HCT116 (cell line): ENCODE measurements around the gene TACC3. TPM values are rescaled to one million over a fixed set of nuclear protein-coding genes. Genes with fewer than 3 reads are reported as not detected.

Experiments used
- ATAC-seq: fragments of 200-7000 bp; cut with Tn5 transposase; 2 replicates; pipeline ENCODE4 v1.9.1; 2020; ENCODE audit warnings: mild to moderate bottlenecking, moderate library complexity
- BruUV-seq: library from RNA; stranded (reverse); fragments of 400-500 nt; replicated peaks from 2 replicates; lab custom pipeline; 2021; lab: Mats Ljungman, UMichigan
- CTCF ChIA-PET: fragments of 300-600 bp; sonication (Branson Sonifier 250); formaldehyde crosslinking; loops from one replicate; lab custom pipeline; 2021; ENCODE audit warnings: antibody characterized with exemption; lab: Charles Lee
- POLR2A ChIA-PET: fragments of 300-600, 350-600 bp; sonication (Branson Sonifier 250); formaldehyde crosslinking; loops from one replicate; lab custom pipeline; 2021; ENCODE audit warnings: antibody characterized with exemption; lab: Charles Lee
- RAD21 ChIA-PET, 2 experiments: fragments of 300-600 bp; sonication (Branson Sonifier 250); formaldehyde crosslinking; loops; one replicate each; lab custom pipeline; 2023; ENCODE audit warnings: low total read pairs in 2 of 2; ENCODE audit not compliant: uncharacterized antibody in 2 of 2, unreplicated experiment in 2 of 2, low non-redundant PET in 1 of 2; lab: Charles Lee
- DNase-seq: peaks from one replicate; pipeline ENCODE4 v3.0.0-alpha.2; 2010; ENCODE audit warnings: low read depth, low spot score
- H2AFZ ChIP-seq: fragments of 200-600 bp; shearing (Covaris generic), sonication (generic); 2 replicates; pipeline ENCODE4 v1.6.1; 2017; ENCODE audit warnings: low read depth, mixed run types, mixed read lengths, antibody characterized with exemption, low read length; ENCODE audit not compliant: poor library complexity, severe bottlenecking
- H3K27ac ChIP-seq: 2 replicates; pipeline ENCODE4 v1.5.1; 2012; ENCODE audit warnings: low read depth, low read length
- H3K27me3 ChIP-seq: fragments of 200-600 bp; sonication (generic); 2 replicates; pipeline ENCODE4 v1.6.1; 2016; ENCODE audit warnings: mixed run types, low read length, mixed read lengths; ENCODE audit not compliant: insufficient read depth
- H3K36me3 ChIP-seq, 2 experiments: fragments of 200-500 bp in 1 of 2; fragments of 200-600 bp in 1 of 2; sonication (Bioruptor generic) in 1 of 2; sonication (generic) in 1 of 2; 2 replicates each; pipeline versions ENCODE4 v1.5.1 to v1.6.1; 2014 to 2016; ENCODE audit warnings: low read length in 2 of 2, inconsistent platforms in 1 of 2, mixed read lengths in 1 of 2, mixed run types in 1 of 2; ENCODE audit not compliant: insufficient read depth in 2 of 2, control insufficient read depth in 1 of 2
- H3K4me1 ChIP-seq, 2 experiments: fragments of 200-600 bp in 1 of 2; sonication (generic) in 1 of 2; 2 replicates each; pipeline versions ENCODE4 v1.5.1 to v1.6.1; 2012 to 2017; ENCODE audit warnings: low read length in 2 of 2, inconsistent platforms in 1 of 2, mild to moderate bottlenecking in 1 of 2, mixed read lengths in 1 of 2, mixed run types in 1 of 2, moderate library complexity in 1 of 2; ENCODE audit not compliant: insufficient read depth in 2 of 2, control insufficient read depth in 1 of 2
- H3K4me2 ChIP-seq: fragments of 200-600 bp; sonication (generic); 2 replicates; pipeline ENCODE4 v1.6.1; 2017; ENCODE audit warnings: mixed run types, low read length, mixed read lengths
- H3K4me3 ChIP-seq, 2 experiments: fragments of 200-600 bp in 1 of 2; sonication (generic) in 1 of 2; replicated peaks in 1 of 2; 2 replicates each; pipeline ENCODE4 v1.5.1; 2011 to 2016; ENCODE audit warnings: low read length in 2 of 2, control low read depth in 1 of 2, low read depth in 1 of 2, mild to moderate bottlenecking in 1 of 2, mixed read lengths in 1 of 2, mixed run types in 1 of 2
- H3K79me2 ChIP-seq: fragments of 200-600 bp; sonication (generic); 2 replicates; pipeline ENCODE4 v1.6.1; 2017; ENCODE audit warnings: mild to moderate bottlenecking, mixed run types, low read length, moderate library complexity, mixed read lengths; ENCODE audit not compliant: insufficient read depth
- H3K9ac ChIP-seq: fragments of 200-600 bp; sonication (generic); 2 replicates; pipeline ENCODE4 v1.6.1; 2016; ENCODE audit warnings: low read length, mixed read lengths
- H3K9me2 ChIP-seq: fragments of 200-600 bp; sonication (generic), shearing (Covaris generic); 2 replicates; pipeline ENCODE4 v1.6.1; 2017; ENCODE audit warnings: mixed run types, mild to moderate bottlenecking, moderate library complexity; ENCODE audit not compliant: insufficient read depth
- H3K9me3 ChIP-seq, 2 experiments: fragments of 200-500 bp in 1 of 2; fragments of 200-600 bp in 1 of 2; sonication (Bioruptor generic) in 1 of 2; sonication (generic) in 1 of 2; 2 replicates each; pipeline ENCODE4 v1.6.1; 2014 to 2017; ENCODE audit warnings: low read length in 2 of 2, mixed read lengths in 2 of 2, inconsistent platforms in 1 of 2, low read depth in 1 of 2, mild to moderate bottlenecking in 1 of 2, mixed run types in 1 of 2, moderate library complexity in 1 of 2; ENCODE audit not compliant: control insufficient read depth in 1 of 2, insufficient read depth in 1 of 2
- H4K20me1 ChIP-seq: fragments of 200-600 bp; sonication (generic), shearing (Covaris generic); 2 replicates; pipeline ENCODE4 v1.6.1; 2017; ENCODE audit warnings: mixed run types, mild to moderate bottlenecking, moderate library complexity; ENCODE audit not compliant: insufficient read depth
- CBX3 ChIP-seq: IDR thresholded peaks from 2 replicates; pipeline ENCODE4 v1.6.1; 2012; ENCODE audit warnings: low read depth
- EZH2 ChIP-seq: fragments of 200-600 bp; sonication (generic); IDR thresholded peaks from 2 replicates; pipeline ENCODE4 v1.6.1; 2017; ENCODE audit warnings: antibody characterized with exemption, mixed run types
- POLR2AphosphoS5 ChIP-seq: IDR thresholded peaks from 2 replicates; pipeline ENCODE4 v1.6.1; 2011; ENCODE audit warnings: mild to moderate bottlenecking, low read depth, low read length, moderate library complexity
- RAD21 ChIP-seq: IDR thresholded peaks from 2 replicates; pipeline ENCODE4 v1.6.1; 2012; ENCODE audit warnings: low read depth, mild to moderate bottlenecking
- SIN3A ChIP-seq: IDR thresholded peaks from 2 replicates; pipeline ENCODE4 v1.6.1; 2012; ENCODE audit warnings: low read depth
- SP1 ChIP-seq: IDR thresholded peaks from 2 replicates; pipeline ENCODE4 v1.6.1; 2012; ENCODE audit warnings: low read depth
- TCF7L2 ChIP-seq: IDR thresholded peaks from 2 replicates; pipeline ENCODE4 v1.7.0; 2011; ENCODE audit warnings: borderline replicate concordance, inconsistent platforms; ENCODE audit not compliant: insufficient read depth, insufficient read length; ENCODE audit errors: extremely low read depth
- ZFX ChIP-seq: fragments of 450-650 bp; IDR thresholded peaks from 2 replicates; pipeline ENCODE4 v1.6.1; 2017
- ZNF274 ChIP-seq: fragments of 200-500 bp; sonication (Bioruptor generic); IDR thresholded peaks from 2 replicates; pipeline ENCODE4 v1.6.1; 2014; ENCODE audit warnings: mild to moderate bottlenecking, low read depth, low read length, inconsistent platforms
- intact Hi-C: fragments of 100-400 bp; cut with micrococcal nuclease; formaldehyde crosslinking; loops from 2 replicates; pipeline ENCODE4 v1.10.0; 2022
- total RNA-seq: library from RNA; stranded (reverse); gene quantifications from one replicate; pipeline ENCODE4 v1.2.1, GENCODE V29; 2021; ENCODE audit not compliant: unreplicated experiment
- TF ChIP-seq, protein P1 (sequence below): IDR thresholded peaks from 2 replicates; pipeline ENCODE4 v1.6.1; 2012
- TF ChIP-seq, protein P2 (sequence below): IDR thresholded peaks from 2 replicates; pipeline ENCODE4 v1.6.1; 2012; ENCODE audit warnings: low read depth

The TACC3 gene
- total RNA-seq, 1 experiment from 2014 or later: 106 TPM

DNA sequence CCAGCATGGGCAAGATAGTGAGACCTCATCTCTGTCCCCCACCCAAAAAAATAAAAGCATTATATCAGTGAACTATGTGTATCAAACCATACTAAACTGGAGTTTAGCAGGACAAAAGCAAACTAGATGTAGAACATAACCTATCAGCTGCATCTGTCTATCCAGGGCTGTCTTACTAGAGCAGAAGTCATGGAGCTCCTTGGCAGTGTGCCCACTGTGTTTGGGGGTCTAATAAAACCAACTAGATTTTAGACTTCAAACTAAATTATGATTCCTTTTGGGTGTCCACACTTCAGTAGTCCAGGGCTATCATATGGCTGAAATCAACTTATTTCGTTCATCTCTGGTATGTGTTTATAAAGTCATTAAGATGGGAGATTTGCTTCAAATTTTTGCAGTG is 17.5 kb upstream of the TACC3 start:
- ChIA-PET CTCF (interaction anchor here (4.1 kb wide), 1 partner anchor 11 kb away, joined by 17 read pairs; no protein-coding TSS in a partner anchor), POLR2A (no interaction called here)
- H3K36me3 ChIP-seq: peaks cover 42 to 70% of the 10 kb centered on the region in 2 experiments

More for the DNA sequence above, 17.5 kb upstream of the TACC3 start:
- no peaks in the 10 kb centered on the region for H3K9me2 ChIP-seq
- ATAC-seq: no peak
- no peak overlapping the region for H3K4me3 ChIP-seq
- TF ChIP-seq EZH2 (no peak), ZNF274 (no peak), POLR2AphosphoS5 (no peak), SIN3A (no peak), ZFX (no peak), SP1 (no peak), TCF7L2 (no peak), RAD21 (no peak), CBX3 (no peak)
- TF ChIP-seq, protein P1, sequence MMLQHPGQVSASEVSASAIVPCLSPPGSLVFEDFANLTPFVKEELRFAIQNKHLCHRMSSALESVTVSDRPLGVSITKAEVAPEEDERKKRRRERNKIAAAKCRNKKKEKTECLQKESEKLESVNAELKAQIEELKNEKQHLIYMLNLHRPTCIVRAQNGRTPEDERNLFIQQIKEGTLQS: no peak
- TF ChIP-seq, protein P2, sequence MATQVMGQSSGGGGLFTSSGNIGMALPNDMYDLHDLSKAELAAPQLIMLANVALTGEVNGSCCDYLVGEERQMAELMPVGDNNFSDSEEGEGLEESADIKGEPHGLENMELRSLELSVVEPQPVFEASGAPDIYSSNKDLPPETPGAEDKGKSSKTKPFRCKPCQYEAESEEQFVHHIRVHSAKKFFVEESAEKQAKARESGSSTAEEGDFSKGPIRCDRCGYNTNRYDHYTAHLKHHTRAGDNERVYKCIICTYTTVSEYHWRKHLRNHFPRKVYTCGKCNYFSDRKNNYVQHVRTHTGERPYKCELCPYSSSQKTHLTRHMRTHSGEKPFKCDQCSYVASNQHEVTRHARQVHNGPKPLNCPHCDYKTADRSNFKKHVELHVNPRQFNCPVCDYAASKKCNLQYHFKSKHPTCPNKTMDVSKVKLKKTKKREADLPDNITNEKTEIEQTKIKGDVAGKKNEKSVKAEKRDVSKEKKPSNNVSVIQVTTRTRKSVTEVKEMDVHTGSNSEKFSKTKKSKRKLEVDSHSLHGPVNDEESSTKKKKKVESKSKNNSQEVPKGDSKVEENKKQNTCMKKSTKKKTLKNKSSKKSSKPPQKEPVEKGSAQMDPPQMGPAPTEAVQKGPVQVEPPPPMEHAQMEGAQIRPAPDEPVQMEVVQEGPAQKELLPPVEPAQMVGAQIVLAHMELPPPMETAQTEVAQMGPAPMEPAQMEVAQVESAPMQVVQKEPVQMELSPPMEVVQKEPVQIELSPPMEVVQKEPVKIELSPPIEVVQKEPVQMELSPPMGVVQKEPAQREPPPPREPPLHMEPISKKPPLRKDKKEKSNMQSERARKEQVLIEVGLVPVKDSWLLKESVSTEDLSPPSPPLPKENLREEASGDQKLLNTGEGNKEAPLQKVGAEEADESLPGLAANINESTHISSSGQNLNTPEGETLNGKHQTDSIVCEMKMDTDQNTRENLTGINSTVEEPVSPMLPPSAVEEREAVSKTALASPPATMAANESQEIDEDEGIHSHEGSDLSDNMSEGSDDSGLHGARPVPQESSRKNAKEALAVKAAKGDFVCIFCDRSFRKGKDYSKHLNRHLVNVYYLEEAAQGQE: no peak
- no peak overlapping the region for H3K4me2 ChIP-seq
- no peaks in the 10 kb centered on the region for H3K27me3 ChIP-seq
- no peak overlapping the region for H3K9ac ChIP-seq
- H3K27ac ChIP-seq: no peak overlapping the region
- H2AFZ ChIP-seq: no peak overlapping the region
- RAD21 ChIA-PET: no interaction called here
- H3K79me2 ChIP-seq: peaks cover 97% of the 10 kb centered on the region
- H4K20me1 ChIP-seq: peaks cover 45% of the 10 kb centered on the region; the same call in 1 of the 2 replicates
- H3K4me1 ChIP-seq: peaks cover 0 to 4% of the 10 kb centered on the region in 2 experiments; a peak in 1 of 4 replicates
- no TSS peak for BruUV-seq
- no peak for DNase-seq
- H3K9me3 ChIP-seq: no peaks in the 10 kb centered on the region
- intact Hi-C loops: no loop called here
